T-helper 9 cell (primary cell): Measurements from ENCODE around the gene BCL11B.
A peak's percentile ranks its signal among the peaks of the same experiment; 100 is the strongest.

Source experiments
- DNase-seq: peaks from one replicate; pipeline ENCODE4 v3.0.0-alpha.2; 2020
- total RNA-seq, 2 donors: gene quantifications; one replicate each; lab custom pipeline; 2026; lab: John Stamatoyannopoulos, UW

Gene BCL11B
- total RNA-seq: 407 to 618 reads per million in 2 donors

- peak; percentile 75 for DNase-seq
These were observed at the start of gene BCL11B for GRCh38 chr14:99271951-99272631. TSS of gene BCL11B (minus strand) at chr14:99272197. CDS start at chr14:99271218, 979 bp downstream.

DNA sequence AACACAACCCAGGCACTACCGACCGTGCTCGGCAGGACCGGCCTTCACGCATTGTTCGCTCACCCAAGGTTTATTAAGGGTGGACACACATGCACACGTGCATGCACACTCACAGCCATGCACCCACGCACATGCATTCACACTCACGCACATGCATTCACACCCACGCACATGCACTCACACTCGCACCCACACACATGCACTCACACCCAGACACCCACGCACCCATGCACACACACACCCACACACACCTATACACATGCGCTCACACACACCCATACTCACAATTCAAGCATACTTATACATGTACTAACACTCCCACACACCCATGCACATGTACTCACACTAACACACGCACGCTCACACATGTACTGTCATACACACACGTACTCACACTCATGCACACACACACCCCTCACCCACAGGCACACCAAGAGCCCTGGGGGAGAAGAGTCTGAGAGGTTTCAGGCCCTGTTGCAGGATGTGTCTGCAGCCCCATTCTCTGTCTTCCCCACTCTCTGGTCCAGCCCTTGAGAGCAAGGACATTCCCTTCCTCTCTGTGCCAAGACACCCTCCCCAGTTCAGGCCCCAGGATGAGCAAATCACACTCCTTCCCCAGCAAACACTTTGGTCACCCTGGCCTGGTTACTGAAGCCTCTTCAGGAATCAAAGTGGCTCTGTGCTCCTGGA is 49.4 kb upstream of the BCL11B start:
- DNase-seq: no peak

GRCh38 chr14:99320621-99321235 is 48.7 kb upstream of the BCL11B start:
- no peak for DNase-seq

- DNase-seq: peak; percentile 63
These were observed 48.1 kb upstream of the BCL11B start for GRCh38 chr14:99320105-99320572.

- no peak for DNase-seq
These were observed 46.9 kb upstream of the BCL11B start for GRCh38 chr14:99318959-99319295.

- DNase-seq: no peak
These were observed 46.3 kb upstream of the BCL11B start for GRCh38 chr14:99318091-99318958.

GRCh38 chr14:99317231-99318090 is 45.5 kb upstream of the BCL11B start:
- no peak for DNase-seq

GRCh38 chr14:99316281-99317163 is 44.5 kb upstream of the BCL11B start:
- no peak for DNase-seq

GRCh38 chr14:99315197-99315596 is 43.2 kb upstream of the BCL11B start:
- DNase-seq: no peak

GRCh38 chr14:99314623-99315022 is 42.6 kb upstream of the BCL11B start:
- no peak for DNase-seq

- no peak for DNase-seq
These were observed 41.2 kb upstream of the BCL11B start for GRCh38 chr14:99313234-99313633.

GRCh38 chr14:99312106-99312505 is 40.1 kb upstream of the BCL11B start:
- DNase-seq: no peak

- no peak for DNase-seq
These were observed 37.3 kb upstream of the BCL11B start for GRCh38 chr14:99309220-99309766.

DNA sequence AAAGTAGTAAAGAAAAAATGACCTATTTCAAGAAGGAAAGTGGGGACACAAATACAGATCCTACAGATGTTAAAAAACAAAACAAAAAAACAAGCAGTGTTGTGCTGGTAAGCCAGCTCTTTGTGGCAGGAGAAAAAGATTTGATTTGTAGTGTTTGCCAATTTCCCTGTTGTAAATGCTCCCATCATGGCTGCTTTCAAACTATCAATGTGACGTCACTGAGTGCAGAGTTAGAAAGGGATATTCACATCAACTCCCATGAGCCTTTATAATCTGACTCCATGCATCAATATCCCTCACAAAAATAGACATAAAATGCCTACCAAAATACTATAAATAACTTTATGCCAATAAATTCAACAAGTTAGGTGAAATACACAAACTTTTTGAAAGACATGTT is 32.2 kb upstream of the BCL11B start:
- DNase-seq: no peak

DNA sequence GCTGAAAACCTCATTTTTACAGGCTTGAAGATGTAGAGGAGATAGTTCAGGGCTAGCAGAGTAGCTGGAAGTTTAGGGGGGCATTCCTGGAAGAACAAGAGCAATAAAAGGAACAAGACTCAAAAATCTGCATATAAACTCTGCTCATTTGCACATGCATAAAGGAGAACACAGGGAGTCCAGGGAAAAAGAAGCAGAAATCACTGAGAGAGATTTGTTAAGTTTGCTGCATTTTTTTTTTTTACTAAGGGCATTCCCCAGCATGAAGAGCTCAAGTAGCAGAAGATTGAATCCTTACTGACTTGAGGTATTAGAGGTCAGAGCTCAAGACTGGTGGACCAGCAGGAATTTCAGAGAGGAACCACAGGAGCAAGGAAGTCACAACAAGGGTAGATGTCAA is 28.2 kb upstream of the BCL11B start:
- no peak for DNase-seq

- DNase-seq: no peak
These were observed 24.5 kb upstream of the BCL11B start for GRCh38 chr14:99296517-99296916.

DNA sequence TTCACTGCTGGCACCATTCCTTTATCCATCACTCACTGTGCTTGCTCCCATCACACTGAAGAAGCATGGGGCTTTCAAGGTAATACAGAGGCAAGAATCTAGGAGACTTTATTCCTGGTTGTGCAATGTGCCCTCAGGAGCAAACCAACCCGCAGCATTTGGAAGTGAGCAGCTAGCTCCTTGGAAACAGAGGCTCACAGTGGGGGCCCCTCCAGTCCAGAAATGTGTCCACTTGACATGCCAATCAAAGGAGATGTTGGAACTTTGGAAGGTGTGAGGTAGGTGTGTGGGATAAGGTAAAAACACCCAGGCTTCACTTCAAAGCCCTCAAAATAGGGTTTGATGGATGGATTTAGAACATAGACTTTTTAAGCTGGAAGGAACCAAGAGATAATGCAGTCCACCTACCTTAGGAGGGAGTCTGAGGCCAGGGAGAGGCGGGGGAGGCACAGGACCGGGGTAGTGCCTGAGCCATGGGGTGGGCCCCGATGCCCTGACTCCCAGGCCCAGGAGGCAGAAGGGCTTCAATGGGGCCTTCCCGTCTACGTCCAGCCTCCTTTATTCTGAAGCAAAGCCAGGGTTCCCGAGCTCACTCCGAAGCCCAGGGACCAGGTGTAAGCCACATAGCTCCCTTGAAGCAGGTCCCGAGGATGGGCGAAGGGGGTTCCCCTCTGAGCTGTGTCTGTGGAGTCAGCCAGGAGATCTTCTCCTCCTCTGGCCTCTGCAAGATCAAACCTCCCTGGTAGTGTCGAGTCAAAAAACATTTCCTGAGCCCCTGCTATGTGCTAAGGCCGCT is 17.6 kb upstream of the BCL11B start:
- no peak for DNase-seq

DNA sequence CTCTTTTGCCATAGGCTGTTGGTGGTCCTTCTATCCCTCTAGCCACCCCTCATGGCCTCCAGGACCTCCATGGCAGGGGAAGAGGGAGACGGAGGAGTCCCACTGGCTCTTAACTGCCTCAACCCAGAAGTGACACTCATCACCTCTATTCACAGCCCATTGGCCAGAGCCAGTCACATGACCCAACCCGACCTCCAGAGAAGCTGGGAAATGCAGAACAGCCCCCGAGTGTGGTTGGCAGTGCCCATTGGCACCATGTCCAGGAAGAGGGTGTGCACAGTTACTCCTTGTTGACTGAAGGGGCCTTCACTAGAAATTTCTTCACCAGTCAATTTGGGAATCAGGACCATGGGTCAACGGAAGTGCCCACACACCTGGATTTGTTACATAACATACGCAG is 17.0 kb upstream of the BCL11B start:
- no peak for DNase-seq

GRCh38 chr14:99287269-99287942 is 15.4 kb upstream of the BCL11B start:
- no peak for DNase-seq
